Measurements from ENCODE around the gene GALR3. TPM values are rescaled to one million over a fixed set of nuclear protein-coding genes. Genes with fewer than 3 reads are reported as not detected.

GALR3 gene
- total and polyA plus RNA-seq, 2 of the 8 experiments (the other 6 are each of a cell fraction or from before 2014, with no cell fraction given) = 0.84 to 1.1 TPM

- Histone ChIP-seq H3K14ac (ENCODE audit: insufficient read length) (no peak overlapping the region), H3K18ac (ENCODE audit: extremely low read depth, low read length) (no peak overlapping the region), H2BK20ac (ENCODE audit: low read length) (no peak overlapping the region), H4K5ac (ENCODE audit: insufficient read length, low read depth, low read length) (no peak overlapping the region), H2AK5ac (ENCODE audit: low read depth, low read length) (no peak overlapping the region), H3K27ac (ENCODE audit: low read depth, low read length) (no peak overlapping the region), H4K20me1 (replicated peaks in 1 of 2; ENCODE audit: control insufficient read depth in 1 of 2, insufficient read depth in 2 of 2, low read length in 2 of 2) (peaks cover 0 to 3% of the 10 kb centered on the region in 2 experiments), H3K9me3 (ENCODE audit: insufficient read depth in 2 of 2, low read depth in 1 of 2, low read length in 1 of 2) (no peaks in the 10 kb centered on the region), H3K23me2 (ENCODE audit: low read depth, low read length) (peaks cover 13% of the 10 kb centered on the region), H4K91ac (replicated peaks; ENCODE audit: insufficient read length, low read length) (no peak overlapping the region), H3K27me3 (replicated peaks in 1 of 4; ENCODE audit: control insufficient read depth in 3 of 4, extremely low read depth in 1 of 4, insufficient read depth in 3 of 4, low read length in 3 of 4) (no peaks in the 10 kb centered on the region), H2BK12ac (ENCODE audit: low read depth, low read length) (no peak overlapping the region), H2AFZ (ENCODE audit: low read length) (no peak overlapping the region), H3K23ac (ENCODE audit: insufficient read length) (no peak overlapping the region), H3K79me2 (ENCODE audit: control insufficient read depth in 1 of 2, insufficient read depth in 2 of 2, low read length in 2 of 2) (peaks cover 5 to 25% of the 10 kb centered on the region in 2 experiments), H3K4me2 (ENCODE audit: insufficient read depth in 1 of 2, low read depth in 2 of 2, low read length in 2 of 2) (no peak overlapping the region), H2BK120ac (replicated peaks; ENCODE audit: low read depth, low read length) (no peak overlapping the region), H3K4ac (replicated peaks; ENCODE audit: insufficient read length, low read depth, low read length) (no peak overlapping the region), H2BK15ac (ENCODE audit: low read length) (no peak overlapping the region), H2BK5ac (ENCODE audit: low read depth, low read length) (no peak overlapping the region), H4K8ac (ENCODE audit: extremely low read depth, insufficient read depth, low read length) (no peak overlapping the region), H3K79me1 (ENCODE audit: low read depth, low read length) (peaks cover 3% of the 10 kb centered on the region), H3K56ac (replicated peaks; ENCODE audit: insufficient read length, low read depth, low read length) (no peak overlapping the region), H3K36me3 (ENCODE audit: control insufficient read depth in 2 of 4, insufficient read depth in 4 of 4, low read length in 3 of 4) (peaks cover 0 to 1% (median 0%) of the 10 kb centered on the region in 4 experiments; a peak in 1 of 8 replicates), H3K9ac (replicated peaks in 1 of 4; ENCODE audit: extremely low read depth in 1 of 4, low read depth in 3 of 4, low read length in 3 of 4) (no peak overlapping the region), H3K4me3 (ENCODE audit: extremely low read depth in 1 of 4, insufficient read depth in 2 of 4, low read depth in 3 of 4, low read length in 4 of 4) (peak overlapping the region in 2 of 4 experiments; percentile 61 to 82; a peak in 3 of 8 replicates), H3K4me1 (replicated peaks in 1 of 4; ENCODE audit: control insufficient read depth in 3 of 4, insufficient read depth in 4 of 4, low read length in 3 of 4) (peaks cover 0 to 2% (median 1%) of the 10 kb centered on the region in 4 experiments; a peak in 3 of 7 replicates)
- DNase-seq (ENCODE audit: low read depth in 1 of 2, low spot score in 2 of 2) = no peak
- WGBS, 2 experiments (ENCODE audit: extremely low coverage in 1 of 2, insufficient coverage in 1 of 2, insufficient read length in 1 of 2, insufficient replicate concordance in 2 of 2, low coverage in 1 of 2, low lambda C conversion rate in 2 of 2, missing lambda C conversion rate in 1 of 2) = 91% methylated on average over 6 of the region's 6 CpGs; no CpG with 5 or more reads in 1 of the 2 experiments
- POLR2A ChIA-PET (ENCODE audit: partially characterized antibody) = interaction anchor here (0.6 to 2.6 kb wide), 12 partner anchors 10 to 178 kb away, joined by 3 to 10 read pairs (median 3); partner anchors contain the start of gene GALR3
- TF ChIP-seq KDM4A (IDR thresholded peaks at IDR 0.05; ENCODE audit: low read depth, low read length, severe bottlenecking) (no peak), KDM1A (IDR thresholded peaks at IDR 0.05; ENCODE audit: borderline replicate concordance, low read length) (peak; percentile 7; the same call in 1 of the 2 replicates)
- no peak for FAIRE-seq
- CTCF ChIA-PET (ENCODE audit: partially characterized antibody) = interaction anchor here (0.6 to 3.5 kb wide), 4 partner anchors 19 to 1289 kb away, joined by 3 to 15 read pairs (median 7); no protein-coding TSS in a partner anchor
Observed at GRCh38 chr22:37844904-37845329, 21.7 kb downstream of the GALR3 start.

All from H1 (cell line).